GM21576 (cell line): ENCODE data around the gene THSD1.
"Not testable (repeated sequence)": the region's sequence is repeated elsewhere in the genome, so short reads cannot be mapped to it uniquely, and the experiment has no call there.

Experiments
- ATAC-seq: cut with Tn5 transposase; IDR thresholded peaks from one replicate; pipeline ENCODE4 v1.9.1; 2021; ENCODE audit warnings: mild to moderate bottlenecking, moderate library complexity; ENCODE audit not compliant: unreplicated experiment

Gene THSD1

GRCh38 chr13:52359534-52359933 is 46.4 kb downstream of the THSD1 start:
- ATAC-seq = no peak

DNA sequence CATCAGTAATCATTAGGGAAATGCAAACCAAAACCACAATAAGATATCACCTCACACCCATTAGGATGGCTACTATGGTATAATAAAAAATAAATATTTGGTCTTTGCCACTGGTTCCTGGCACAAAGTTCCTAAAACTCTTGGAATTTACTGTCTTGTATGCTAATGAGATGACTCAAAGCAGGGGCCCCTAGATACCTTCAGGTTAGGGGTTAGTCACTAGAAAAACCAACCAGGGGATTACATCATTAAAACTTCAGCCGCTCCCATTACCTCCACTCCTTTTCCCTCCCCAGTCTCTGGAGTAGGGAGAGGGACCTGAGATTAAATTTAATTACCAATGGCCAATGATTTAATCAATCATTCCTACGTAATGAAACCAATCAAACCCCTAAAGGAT is 49.6 kb downstream of the THSD1 start:
- ATAC-seq = no peak

DNA sequence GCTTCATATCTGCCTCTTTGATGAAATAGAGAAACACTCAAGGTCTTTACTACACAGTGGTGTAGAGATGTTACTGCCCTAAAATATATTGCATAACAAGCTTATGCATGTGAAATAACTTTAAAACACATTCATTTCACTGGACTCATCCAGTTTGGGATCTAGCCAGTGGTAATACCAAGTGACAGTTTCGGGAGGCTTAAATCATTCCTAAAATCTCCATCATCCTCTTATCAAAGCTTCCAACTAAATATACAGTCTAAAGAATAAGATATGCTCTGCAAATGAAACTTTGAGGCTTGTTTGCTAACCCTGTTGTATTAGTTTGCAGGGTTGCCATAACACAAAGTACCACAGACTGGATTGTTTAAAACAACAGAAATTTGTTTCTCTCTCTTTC is 52.8 kb downstream of the THSD1 start:
- ATAC-seq = no peak

- no peak for ATAC-seq
These were observed 56.8 kb downstream of the THSD1 start for GRCh38 chr13:52348983-52349780.

GRCh38 chr13:52348071-52348470 is 57.9 kb downstream of the THSD1 start:
- no peak for ATAC-seq

DNA sequence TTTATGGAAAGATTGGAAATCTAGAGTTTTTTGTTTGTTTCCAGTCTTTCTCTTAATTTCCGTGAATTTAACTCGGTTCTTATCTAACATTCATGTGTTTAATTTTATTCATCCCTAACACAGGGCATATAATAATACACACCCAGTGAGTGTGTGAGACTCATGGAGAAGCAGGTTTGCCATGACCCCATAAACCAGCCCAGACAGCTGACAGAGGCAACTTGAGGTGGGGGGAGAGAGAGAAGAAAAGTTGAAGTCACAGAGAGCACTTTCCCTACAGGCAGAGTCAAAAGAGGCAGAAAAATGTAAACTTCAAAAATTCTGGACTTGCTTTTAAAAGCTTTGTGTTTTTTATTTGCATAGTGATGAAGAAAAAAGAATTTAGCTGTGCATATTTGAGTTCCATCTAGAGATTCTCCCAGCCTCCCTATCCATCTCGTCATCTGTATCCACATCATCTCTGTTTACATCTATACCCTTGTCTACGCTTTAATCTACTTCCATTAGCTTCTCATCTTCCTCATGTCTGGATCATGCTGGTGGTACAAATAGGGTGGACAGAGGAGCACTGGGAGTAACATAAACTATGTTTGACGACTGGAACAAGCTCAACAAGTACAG is 60.2 kb downstream of the THSD1 start:
- ATAC-seq = no peak

- no peak for ATAC-seq
These were observed 60.9 kb downstream of the THSD1 start for GRCh38 chr13:52345048-52345447.

GRCh38 chr13:52344108-52344507 is 61.9 kb downstream of the THSD1 start:
- ATAC-seq = no peak

GRCh38 chr13:52342203-52342602 is 63.8 kb downstream of the THSD1 start:
- not testable (repeated sequence) for ATAC-seq

DNA sequence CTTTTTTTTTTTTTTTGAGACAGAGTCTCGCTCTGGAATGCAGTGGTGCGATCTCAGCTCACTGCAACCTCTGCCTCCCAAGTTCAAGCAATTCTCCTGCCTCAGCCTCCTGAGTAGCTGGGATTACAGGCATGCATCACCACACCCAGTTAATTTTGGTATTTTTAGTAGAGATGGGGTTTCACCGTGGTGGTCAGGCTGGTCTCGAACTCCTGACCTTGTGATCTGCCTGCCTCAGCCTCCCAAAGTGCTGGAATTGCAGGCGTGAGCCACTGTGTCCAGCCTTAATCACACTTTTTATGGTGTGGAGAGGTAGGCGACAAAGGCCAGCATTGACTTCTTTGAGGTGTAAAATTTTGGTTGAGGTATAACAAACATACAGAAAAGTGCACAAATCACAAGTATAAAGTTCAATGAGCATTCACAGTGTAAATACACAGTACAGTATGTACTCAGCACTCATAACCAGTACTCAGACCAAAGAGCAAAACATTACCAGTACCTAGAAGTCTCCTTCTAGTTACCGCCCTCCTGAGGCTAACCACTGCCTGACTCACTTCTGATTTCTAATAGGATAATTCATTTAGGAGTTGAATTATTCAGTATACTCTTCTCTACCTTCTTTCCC is 68.0 kb downstream of the THSD1 start:
- ATAC-seq = not testable (repeated sequence)

GRCh38 chr13:52334107-52334506 is 71.9 kb downstream of the THSD1 start:
- ATAC-seq = not testable (repeated sequence)

DNA sequence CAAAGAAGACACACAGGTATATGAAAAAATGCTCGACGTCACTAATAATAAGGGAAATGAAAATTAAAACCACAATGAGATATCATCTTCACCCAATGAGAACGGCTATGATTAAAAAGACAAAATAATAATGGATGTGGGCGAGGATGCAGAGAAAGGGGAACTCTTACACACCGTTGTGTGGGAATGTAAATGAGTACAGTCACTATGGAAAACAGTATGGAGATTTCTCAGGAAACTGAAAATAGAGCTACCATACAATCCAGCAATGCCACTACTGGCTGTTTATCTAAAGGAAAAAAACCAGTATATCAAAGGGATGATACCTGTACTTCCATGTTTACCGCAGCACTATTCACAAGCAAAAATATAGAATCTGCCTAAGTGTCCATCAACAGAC is 74.1 kb downstream of the THSD1 start:
- not testable (repeated sequence) for ATAC-seq
